ENCODE measurements around the gene MARCO. TPM values are rescaled to one million over a fixed set of nuclear protein-coding genes. Genes with fewer than 3 reads are reported as not detected.

Gene MARCO
- total and polyA plus RNA-seq, 10 donors = 3.0 to 155 (median 24.3) TPM

DNA sequence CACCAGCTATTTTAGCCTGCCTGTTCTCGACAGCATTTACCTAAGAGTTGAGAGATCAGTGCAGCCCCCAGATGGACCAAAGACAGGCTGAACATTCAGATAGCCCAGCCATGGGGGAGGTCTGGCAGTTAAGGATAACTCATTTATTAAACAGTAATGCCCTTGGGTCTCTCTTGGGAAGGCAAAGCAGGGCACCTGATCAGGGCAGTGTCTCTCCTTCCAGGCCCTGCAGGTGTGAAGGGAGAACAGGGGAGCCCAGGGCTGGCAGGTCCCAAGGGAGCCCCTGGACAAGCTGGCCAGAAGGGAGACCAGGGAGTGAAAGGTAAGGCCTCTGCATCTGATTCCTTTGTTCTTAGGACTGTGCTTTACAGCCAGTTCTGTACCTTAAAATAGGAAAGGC, 49.6 kb downstream of the MARCO start:
- 73 to 95% (median 86%) methylated on average over 1 of the region's 1 CpG for WGBS, 5 donors
- H3K4me1 ChIP-seq = no peaks in the 10 kb centered on the region
- no peak overlapping the region for H3K27ac ChIP-seq
- TF ChIP-seq, protein P1, sequence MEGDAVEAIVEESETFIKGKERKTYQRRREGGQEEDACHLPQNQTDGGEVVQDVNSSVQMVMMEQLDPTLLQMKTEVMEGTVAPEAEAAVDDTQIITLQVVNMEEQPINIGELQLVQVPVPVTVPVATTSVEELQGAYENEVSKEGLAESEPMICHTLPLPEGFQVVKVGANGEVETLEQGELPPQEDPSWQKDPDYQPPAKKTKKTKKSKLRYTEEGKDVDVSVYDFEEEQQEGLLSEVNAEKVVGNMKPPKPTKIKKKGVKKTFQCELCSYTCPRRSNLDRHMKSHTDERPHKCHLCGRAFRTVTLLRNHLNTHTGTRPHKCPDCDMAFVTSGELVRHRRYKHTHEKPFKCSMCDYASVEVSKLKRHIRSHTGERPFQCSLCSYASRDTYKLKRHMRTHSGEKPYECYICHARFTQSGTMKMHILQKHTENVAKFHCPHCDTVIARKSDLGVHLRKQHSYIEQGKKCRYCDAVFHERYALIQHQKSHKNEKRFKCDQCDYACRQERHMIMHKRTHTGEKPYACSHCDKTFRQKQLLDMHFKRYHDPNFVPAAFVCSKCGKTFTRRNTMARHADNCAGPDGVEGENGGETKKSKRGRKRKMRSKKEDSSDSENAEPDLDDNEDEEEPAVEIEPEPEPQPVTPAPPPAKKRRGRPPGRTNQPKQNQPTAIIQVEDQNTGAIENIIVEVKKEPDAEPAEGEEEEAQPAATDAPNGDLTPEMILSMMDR (IDR thresholded peaks at IDR 0.05 in 8 of 11, conservative IDR thresholded peaks at IDR 0.05 in 3 of 11) = no peak
- TF ChIP-seq POLR2AphosphoS5 (IDR thresholded peaks at IDR 0.05) = no peak
- TF ChIP-seq POLR2A (IDR thresholded peaks at IDR 0.05) = no peak
- no peak for DNase-seq
- peaks cover 0 to 18% (median 0%) of the 10 kb centered on the region in 7 donors for H3K27me3 ChIP-seq (replicated peaks in 1 of 7)
- H3K4me3 ChIP-seq = no peak overlapping the region
- H3K9me3 ChIP-seq = no peaks in the 10 kb centered on the region
- intact Hi-C loops (cut with DNase I; ENCODE audit: low total_unique reads) = no loop called here
- no peaks in the 10 kb centered on the region for H3K36me3 ChIP-seq

DNA sequence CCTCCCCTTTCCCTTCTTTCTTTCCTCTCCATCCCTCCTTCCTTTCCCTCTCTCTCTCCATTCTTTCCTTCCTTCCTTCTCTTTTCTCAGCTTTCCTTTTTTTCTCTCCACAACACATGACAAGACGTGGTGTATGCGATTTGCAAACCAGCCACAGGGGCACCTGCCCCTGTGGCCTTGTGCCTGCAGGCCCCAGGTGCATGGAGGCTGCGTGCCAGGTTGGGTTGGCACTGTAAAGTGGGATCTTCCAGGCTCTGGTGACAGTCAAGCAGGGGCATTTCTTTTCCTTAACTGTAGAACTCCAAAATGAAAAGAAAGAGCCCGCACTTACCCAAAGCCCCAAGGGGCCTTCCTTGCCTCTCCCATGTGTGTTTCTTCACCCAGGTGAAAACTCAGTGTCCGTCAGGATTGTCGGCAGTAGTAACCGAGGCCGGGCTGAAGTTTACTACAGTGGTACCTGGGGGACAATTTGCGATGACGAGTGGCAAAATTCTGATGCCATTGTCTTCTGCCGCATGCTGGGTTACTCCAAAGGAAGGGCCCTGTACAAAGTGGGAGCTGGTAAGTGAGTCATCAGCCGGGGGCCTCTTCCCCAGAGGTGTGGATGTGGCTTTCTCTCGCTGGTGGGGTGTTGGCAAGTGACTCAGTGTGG, 50.9 kb downstream of the MARCO start:
- Histone ChIP-seq H3K27ac (no peak overlapping the region), H3K36me3 (no peaks in the 10 kb centered on the region), H3K27me3 (replicated peaks in 1 of 7) (peaks cover 0 to 13% (median 0%) of the 10 kb centered on the region in 7 donors), H3K4me3 (no peak overlapping the region), H3K4me1 (no peaks in the 10 kb centered on the region), H3K9me3 (no peaks in the 10 kb centered on the region)
- no peak for DNase-seq
- WGBS, 5 donors = 60 to 81% (median 71%) methylated on average over 13 of the region's 13 CpGs
- intact Hi-C loops (cut with DNase I; ENCODE audit: low total_unique reads) = no loop called here
- TF ChIP-seq, protein P1 (IDR thresholded peaks at IDR 0.05 in 8 of 11, conservative IDR thresholded peaks at IDR 0.05 in 3 of 11) = no peak
- TF ChIP-seq POLR2AphosphoS5 (IDR thresholded peaks at IDR 0.05) (no peak), POLR2A (IDR thresholded peaks at IDR 0.05) (no peak)

DNA sequence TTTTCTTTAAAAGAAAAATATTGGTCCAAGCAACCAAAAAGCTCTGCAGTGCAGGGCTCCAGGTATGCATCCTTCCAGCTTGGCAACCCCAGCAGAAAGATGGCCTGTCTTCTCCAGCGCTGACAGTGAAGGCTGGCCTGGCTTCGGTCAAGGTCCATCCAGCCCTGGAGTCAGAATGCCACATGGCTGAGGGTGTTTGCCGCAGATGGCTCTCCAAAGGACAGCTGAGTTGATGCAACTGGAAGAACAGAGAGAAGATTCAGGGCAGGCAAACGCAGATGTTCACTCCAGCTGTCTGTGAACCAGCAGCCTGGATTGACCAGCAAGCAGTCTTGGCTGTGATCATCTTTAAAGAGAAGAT, 51.4 kb downstream of the MARCO start:
- TF ChIP-seq POLR2A (IDR thresholded peaks at IDR 0.05) (no peak), POLR2AphosphoS5 (IDR thresholded peaks at IDR 0.05) (no peak)
- TF ChIP-seq, protein P1 (IDR thresholded peaks at IDR 0.05 in 8 of 11, conservative IDR thresholded peaks at IDR 0.05 in 3 of 11) = no peak
- DNase-seq = no peak
- H3K4me3 ChIP-seq = no peak overlapping the region
- intact Hi-C loops (cut with DNase I; ENCODE audit: low total_unique reads) = no loop called here
- WGBS, 5 donors = 79 to 94% (median 86%) methylated on average over 4 of the region's 4 CpGs
- H3K27me3 ChIP-seq (replicated peaks in 1 of 7) = peaks cover 0 to 8% (median 0%) of the 10 kb centered on the region in 7 donors
- no peaks in the 10 kb centered on the region for H3K4me1 ChIP-seq
- H3K27ac ChIP-seq = no peak overlapping the region
- no peaks in the 10 kb centered on the region for H3K36me3 ChIP-seq
- no peaks in the 10 kb centered on the region for H3K9me3 ChIP-seq

DNA sequence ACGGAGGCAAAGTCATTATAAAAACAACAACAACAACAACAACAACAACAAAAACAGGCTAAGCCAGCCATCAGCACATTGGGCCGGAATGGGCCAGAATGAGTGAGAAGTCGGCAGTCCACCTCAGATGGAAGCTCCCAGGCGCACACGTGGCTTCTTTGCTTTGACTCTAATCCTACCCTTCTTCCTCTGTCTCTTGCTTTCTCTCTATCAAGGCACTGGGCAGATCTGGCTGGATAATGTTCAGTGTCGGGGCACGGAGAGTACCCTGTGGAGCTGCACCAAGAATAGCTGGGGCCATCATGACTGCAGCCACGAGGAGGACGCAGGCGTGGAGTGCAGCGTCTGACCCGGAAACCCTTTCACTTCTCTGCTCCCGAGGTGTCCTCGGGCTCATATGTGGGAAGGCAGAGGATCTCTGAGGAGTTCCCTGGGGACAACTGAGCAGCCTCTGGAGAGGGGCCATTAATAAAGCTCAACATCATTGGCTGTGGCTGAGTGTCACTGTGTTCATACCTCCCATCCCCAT, 52.2 kb downstream of the MARCO start:
- H3K4me3 ChIP-seq = no peak overlapping the region
- TF ChIP-seq, protein P1 (IDR thresholded peaks at IDR 0.05 in 8 of 11, conservative IDR thresholded peaks at IDR 0.05 in 3 of 11) = no peak
- TF ChIP-seq POLR2A (IDR thresholded peaks at IDR 0.05) = no peak
- TF ChIP-seq POLR2AphosphoS5 (IDR thresholded peaks at IDR 0.05) = no peak
- intact Hi-C loops (cut with DNase I; ENCODE audit: low total_unique reads) = no loop called here
- no peaks in the 10 kb centered on the region for H3K36me3 ChIP-seq
- peaks cover 0 to 2% (median 0%) of the 10 kb centered on the region in 7 donors for H3K27me3 ChIP-seq (replicated peaks in 1 of 7)
- no peak for DNase-seq
- H3K9me3 ChIP-seq = no peaks in the 10 kb centered on the region
- WGBS, 5 donors = 78 to 86% (median 83%) methylated on average over 14 of the region's 14 CpGs
- H3K4me1 ChIP-seq = no peaks in the 10 kb centered on the region
- no peak overlapping the region for H3K27ac ChIP-seq

All from spleen (tissue), 11 donors.